HepG2 (cell line): ENCODE results near the gene CPAMD8.

Experiments used
- ARNTL ChIP-seq: sonication (generic); formaldehyde crosslinking; IDR thresholded peaks from 2 replicates; pipeline ENCODE4 v1.4.0; 2020; ENCODE audit warnings: mild to moderate bottlenecking, missing genetic modification reagents
- CTCF ChIP-seq: sonication (generic); formaldehyde crosslinking; IDR thresholded peaks from 2 replicates; pipeline ENCODE4 v1.5.0; 2020; ENCODE audit warnings: mild to moderate bottlenecking, missing genetic modification reagents, moderate library complexity
- DMAP1 ChIP-seq: IDR thresholded peaks from 2 replicates; pipeline ENCODE4 v1.6.1; 2016
- FOSL2 ChIP-seq: sonication (generic); formaldehyde crosslinking; IDR thresholded peaks from 2 replicates; pipeline ENCODE4 v1.4.0; 2020; ENCODE audit warnings: missing genetic modification reagents
- GABPA ChIP-seq, 2 experiments: IDR thresholded peaks; 2 replicates each; pipeline ENCODE4 v1.6.1; 2011 to 2016; ENCODE audit warnings: low read depth in 2 of 2, low read length in 1 of 2, missing biosample characterization in 1 of 2, missing genetic modification characterization in 1 of 2
- GZF1 ChIP-seq: sonication (generic); formaldehyde crosslinking; IDR thresholded peaks from 2 replicates; pipeline ENCODE4 v1.5.1; 2020; ENCODE audit warnings: mild to moderate bottlenecking, missing genetic modification reagents
- MAFK ChIP-seq, 2 experiments: IDR thresholded peaks in 1 of 2; conservative IDR thresholded peaks in 1 of 2; 2 replicates each; pipeline ENCODE4 v1.6.1; 2011; ENCODE audit warnings: improper control_type of control experiment in 2 of 2, low read length in 2 of 2
- PHB2 ChIP-seq: fragments of 450-650 bp; IDR thresholded peaks from 2 replicates; pipeline ENCODE4 v1.6.1; 2018; ENCODE audit not compliant: partially characterized antibody
- SIN3A ChIP-seq: IDR thresholded peaks from 2 replicates; pipeline ENCODE4 v1.6.1; 2011; ENCODE audit warnings: low read depth, mild to moderate bottlenecking, control low read depth, low read length, borderline replicate concordance
- ZC3H4 ChIP-seq: sonication (generic); formaldehyde crosslinking; IDR thresholded peaks from 2 replicates; pipeline ENCODE4 v1.4.0; 2020; ENCODE audit warnings: missing genetic modification reagents, borderline replicate concordance
- ZNF101 ChIP-seq: sonication (generic); formaldehyde crosslinking; IDR thresholded peaks from 2 replicates; pipeline ENCODE4 v1.4.0; 2020; ENCODE audit warnings: mild to moderate bottlenecking, low read depth, missing genetic modification reagents, borderline replicate concordance
- ZNF660 ChIP-seq: sonication (generic); formaldehyde crosslinking; IDR thresholded peaks from 2 replicates; pipeline ENCODE4 v1.5.1; 2020; ENCODE audit warnings: mild to moderate bottlenecking, low read depth, missing genetic modification reagents, borderline replicate concordance
- ZNF766 ChIP-seq: sonication (generic); formaldehyde crosslinking; IDR thresholded peaks from 2 replicates; pipeline ENCODE4 v1.5.0; 2020; ENCODE audit warnings: missing genetic modification reagents, borderline replicate concordance

DNA sequence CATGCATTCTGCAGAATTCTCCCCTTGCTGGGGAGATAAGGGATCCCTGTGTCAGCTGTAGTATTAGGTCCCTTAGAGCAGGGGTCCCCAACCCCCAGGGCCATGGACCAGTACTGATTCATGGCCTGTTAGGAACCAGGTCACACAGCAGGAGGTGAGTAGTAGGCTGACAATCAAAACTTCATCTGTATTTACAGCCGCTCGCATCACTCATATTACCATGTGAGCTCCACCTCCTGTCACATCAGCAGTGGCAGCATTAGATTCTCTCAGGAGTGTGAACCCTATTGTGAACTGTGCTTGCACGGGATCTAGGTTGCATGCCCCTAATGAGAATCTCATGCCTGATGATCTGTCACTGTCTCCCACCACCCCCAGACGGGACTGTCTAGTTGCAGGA, 37.9 kb downstream of the CPAMD8 start:
- TF ChIP-seq ZNF101 (CRISPR knock-in tag) (no peak), DMAP1 (CRISPR knock-in tag) (no peak), GABPA (IDR thresholded peaks at IDR 0.05; ENCODE audit: low read depth, low read length) (no peak), GABPA (CRISPR knock-in tag; IDR thresholded peaks at IDR 0.05; ENCODE audit: low read depth) (no peak), ARNTL (no peak), SIN3A (no peak), CTCF (CRISPR knock-in tag) (no peak), GZF1 (no peak), ZNF660 (CRISPR knock-in tag) (no peak), MAFK (conservative IDR thresholded peaks at IDR 0.05 in 1 of 2, IDR thresholded peaks at IDR 0.05 in 1 of 2; ENCODE audit: low read length in 2 of 2) (no peak), ZNF766 (CRISPR knock-in tag) (no peak), FOSL2 (CRISPR knock-in tag) (no peak), PHB2 (no peak), ZC3H4 (CRISPR knock-in tag) (no peak)
